ENCODE measurements around the gene BCL2.

DNA sequence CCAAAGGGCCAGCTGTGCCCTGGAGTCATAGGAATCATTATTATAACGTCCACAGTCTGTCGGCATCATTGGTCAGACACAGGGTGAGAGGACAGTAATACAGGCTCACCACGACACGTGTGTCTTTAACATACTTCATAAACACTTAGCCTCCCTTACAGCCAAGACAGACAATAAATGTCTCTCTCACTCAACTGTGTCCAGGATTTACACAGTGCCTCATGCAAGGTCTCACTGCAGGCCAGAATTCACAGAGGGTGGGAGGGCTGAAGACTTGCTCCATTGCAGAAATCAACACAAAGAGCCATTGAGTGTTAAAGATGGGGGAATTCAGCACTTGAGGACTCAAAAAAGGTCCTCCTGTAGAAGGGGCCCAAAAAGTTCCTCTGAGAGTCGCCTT lies 210.5 kb downstream of the BCL2 start:
- TF ChIP-seq, protein P1, sequence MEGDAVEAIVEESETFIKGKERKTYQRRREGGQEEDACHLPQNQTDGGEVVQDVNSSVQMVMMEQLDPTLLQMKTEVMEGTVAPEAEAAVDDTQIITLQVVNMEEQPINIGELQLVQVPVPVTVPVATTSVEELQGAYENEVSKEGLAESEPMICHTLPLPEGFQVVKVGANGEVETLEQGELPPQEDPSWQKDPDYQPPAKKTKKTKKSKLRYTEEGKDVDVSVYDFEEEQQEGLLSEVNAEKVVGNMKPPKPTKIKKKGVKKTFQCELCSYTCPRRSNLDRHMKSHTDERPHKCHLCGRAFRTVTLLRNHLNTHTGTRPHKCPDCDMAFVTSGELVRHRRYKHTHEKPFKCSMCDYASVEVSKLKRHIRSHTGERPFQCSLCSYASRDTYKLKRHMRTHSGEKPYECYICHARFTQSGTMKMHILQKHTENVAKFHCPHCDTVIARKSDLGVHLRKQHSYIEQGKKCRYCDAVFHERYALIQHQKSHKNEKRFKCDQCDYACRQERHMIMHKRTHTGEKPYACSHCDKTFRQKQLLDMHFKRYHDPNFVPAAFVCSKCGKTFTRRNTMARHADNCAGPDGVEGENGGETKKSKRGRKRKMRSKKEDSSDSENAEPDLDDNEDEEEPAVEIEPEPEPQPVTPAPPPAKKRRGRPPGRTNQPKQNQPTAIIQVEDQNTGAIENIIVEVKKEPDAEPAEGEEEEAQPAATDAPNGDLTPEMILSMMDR (IDR thresholded peaks at IDR 0.05) = no peak
- no peak for TF ChIP-seq POLR2A (IDR thresholded peaks at IDR 0.05)
